Stimulated activated CD8-positive, alpha-beta memory T cell treated with anti-CD3 and anti-CD28 coated beads, Interleukin-12 subunit alpha, Interleukin-12 subunit beta, amount 100 ng/mL, for 24 hours (primary cell): ENCODE measurements around the gene TAPT1.

Source experiments
- DNase-seq: peaks from one replicate; pipeline ENCODE4 v3.0.0-alpha.2; 2020; ENCODE audit errors: extremely low read depth

TAPT1 gene

DNA sequence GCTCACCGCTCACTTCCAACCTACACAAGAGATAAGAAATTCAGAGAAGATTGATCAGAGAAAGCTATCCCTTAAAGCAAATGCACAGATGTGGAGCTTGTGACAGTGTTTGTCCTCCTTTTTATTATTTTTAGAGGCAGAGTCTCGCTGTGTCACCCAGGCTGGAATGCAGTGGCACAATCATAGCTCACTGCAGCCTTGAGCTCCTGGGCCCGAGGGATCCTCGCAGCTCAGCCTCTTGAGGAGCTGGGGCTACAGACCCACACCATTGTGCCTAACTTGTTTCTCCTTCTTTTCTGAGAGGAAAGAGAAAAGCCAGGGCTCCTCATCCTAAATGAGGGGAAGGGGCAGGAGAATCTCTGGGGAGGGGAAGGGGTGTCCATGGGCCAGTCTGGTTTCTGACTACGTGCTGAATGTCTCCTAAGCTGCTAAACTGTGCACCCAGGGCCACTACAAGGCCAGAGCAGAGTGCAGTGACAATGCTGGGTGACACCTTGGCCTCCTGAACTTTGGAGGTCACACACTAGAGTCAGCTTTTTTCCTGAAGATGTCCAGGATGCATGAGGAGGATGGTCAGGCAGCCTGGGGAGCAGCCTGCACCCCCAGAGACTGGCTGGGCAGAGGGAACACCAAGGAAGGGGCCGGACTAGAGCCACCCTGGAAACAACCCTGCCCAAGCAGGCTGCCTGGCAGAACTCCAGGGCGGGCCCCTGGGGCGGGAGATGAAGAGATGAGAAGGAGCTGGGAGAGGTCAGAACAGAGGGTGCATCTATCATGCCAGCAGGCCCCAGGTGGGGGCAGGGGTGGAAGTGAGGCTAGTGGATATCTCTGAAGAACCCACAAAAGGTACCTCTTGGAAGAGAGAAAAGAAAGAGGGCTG, 87.0 kb downstream of the TAPT1 start:
- no peak for DNase-seq

DNA sequence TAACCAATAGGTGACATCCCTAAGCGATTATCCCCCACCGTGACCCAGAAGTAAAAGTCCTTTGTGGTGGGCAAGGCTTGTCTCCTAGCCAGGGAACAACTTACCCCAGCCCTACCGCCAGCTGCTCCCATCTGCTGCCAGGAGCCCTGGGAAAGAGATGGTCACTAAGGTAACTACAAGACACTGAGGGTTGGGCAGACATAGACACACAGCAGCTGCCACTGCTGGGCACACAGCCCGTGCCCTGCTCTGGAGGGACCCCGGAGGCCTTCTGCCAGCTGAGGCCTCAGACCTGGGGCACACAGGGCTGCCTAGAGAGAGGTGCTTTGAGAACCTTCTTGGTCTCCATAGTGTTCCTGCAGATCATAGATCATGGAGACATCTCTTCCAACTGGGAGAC, 89.4 kb downstream of the TAPT1 start:
- DNase-seq = no peak

- no peak for DNase-seq
These were observed 90.0 kb downstream of the TAPT1 start for GRCh38 chr4:16136311-16136710.

GRCh38 chr4:16133406-16133805, 92.9 kb downstream of the TAPT1 start:
- no peak for DNase-seq

DNA sequence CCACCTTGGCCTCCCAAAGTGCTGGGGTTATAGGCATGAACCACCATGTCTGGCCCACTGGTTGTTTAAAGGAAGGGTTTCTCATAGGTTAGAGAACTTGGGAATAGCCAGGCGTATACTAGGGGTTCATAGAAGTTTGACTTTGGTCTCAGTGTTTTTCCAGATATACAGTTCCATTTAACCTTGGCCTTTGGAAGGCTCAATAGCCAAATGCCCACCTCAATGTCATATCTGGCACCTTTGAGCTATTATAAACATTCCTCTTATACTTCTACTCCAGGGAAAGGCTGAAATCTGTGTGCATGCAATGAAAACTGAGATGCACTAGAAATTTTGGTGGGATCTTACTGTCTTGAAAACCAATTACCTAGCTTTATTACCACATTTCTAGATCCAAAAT, 95.0 kb downstream of the TAPT1 start:
- no peak for DNase-seq

DNA sequence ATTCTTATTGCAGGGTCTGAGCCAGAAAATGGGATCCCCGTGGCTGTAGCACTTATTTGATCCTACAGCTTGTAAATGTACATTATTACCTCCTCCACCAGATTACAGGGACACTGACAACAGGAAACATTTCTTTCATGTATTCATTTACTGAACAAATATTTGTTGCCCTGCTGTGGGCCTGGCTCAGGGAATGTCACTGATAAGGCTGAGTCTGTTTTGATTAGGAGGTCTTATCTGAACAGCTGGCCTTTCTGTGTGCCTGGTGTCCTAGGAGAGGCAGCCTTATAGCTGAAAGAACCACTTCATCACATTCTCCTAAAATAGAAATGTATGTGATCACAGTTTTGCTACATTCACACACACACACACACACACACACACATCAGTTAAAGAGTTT, 96.9 kb downstream of the TAPT1 start:
- no peak for DNase-seq

GRCh38 chr4:16126714-16127113, 99.6 kb downstream of the TAPT1 start:
- no peak for DNase-seq

GRCh38 chr4:16125571-16126445, 100.5 kb downstream of the TAPT1 start:
- DNase-seq = no peak

- no peak for DNase-seq
These were observed 102.0 kb downstream of the TAPT1 start for GRCh38 chr4:16124232-16124631.

DNA sequence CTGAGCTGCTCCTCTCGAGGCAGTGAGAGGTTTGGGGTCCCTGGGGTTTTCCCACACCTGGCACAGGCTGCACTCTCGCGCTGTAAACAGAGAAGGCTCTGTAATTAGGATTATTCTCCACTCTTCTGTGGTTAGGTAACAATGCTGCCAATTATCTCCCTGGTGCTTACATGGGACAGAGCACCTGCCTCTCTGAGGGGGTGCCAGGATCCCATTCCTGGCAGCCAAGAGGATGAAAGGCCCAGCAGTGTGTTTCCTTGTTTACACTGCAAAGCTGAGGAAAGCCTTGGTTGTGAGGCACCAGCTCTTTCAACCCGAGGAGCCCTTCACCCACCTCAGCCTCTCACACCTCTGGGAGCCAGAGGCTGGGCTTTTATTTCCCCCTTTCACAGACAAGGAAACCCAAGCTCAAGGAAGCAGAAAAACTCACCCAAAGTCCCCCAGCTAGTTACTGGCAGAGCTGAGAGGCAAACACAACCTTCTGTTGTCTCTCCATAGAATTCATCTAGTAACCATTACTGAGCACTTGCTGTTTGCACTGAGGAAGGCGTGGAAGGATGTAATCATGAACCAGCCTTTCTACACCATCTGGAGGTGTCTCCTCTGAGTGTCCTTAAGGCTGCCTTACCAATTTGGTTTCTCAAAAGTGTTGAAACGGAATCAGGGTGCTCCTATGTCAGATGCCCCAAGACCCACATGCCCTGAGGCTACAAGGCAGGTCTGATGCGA, 102.8 kb downstream of the TAPT1 start:
- no peak for DNase-seq

GRCh38 chr4:16122784-16123183, 103.5 kb downstream of the TAPT1 start:
- no peak for DNase-seq

GRCh38 chr4:16122308-16122711, 104.0 kb downstream of the TAPT1 start:
- DNase-seq = no peak

GRCh38 chr4:16120720-16121119, 105.6 kb downstream of the TAPT1 start:
- DNase-seq = no peak

GRCh38 chr4:16119981-16120380, 106.3 kb downstream of the TAPT1 start:
- no peak for DNase-seq

GRCh38 chr4:16118090-16118489, 108.2 kb downstream of the TAPT1 start:
- DNase-seq = no peak

- no peak for DNase-seq
These were observed 109.1 kb downstream of the TAPT1 start for GRCh38 chr4:16117164-16117563.

GRCh38 chr4:16116493-16116990, 109.7 kb downstream of the TAPT1 start:
- no peak for DNase-seq

DNA sequence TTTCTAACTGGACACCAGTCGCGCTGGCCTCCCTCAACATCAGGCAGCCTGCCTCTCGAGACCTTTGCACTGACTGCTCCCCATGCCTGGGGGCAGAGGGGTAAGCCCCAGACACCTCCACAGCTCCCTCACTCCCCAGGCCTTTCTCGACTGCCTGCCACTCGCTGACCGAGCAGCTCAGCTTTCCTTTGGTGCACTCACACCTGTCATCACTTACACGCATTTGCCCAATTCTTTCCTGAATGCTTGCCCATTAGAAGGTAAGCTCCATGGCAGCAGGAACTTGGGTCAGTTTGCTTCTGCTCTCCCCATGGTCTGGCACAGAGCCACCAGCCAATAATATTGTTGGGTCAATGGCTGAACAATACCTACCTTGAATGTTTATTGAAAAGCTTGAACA, 110.3 kb downstream of the TAPT1 start:
- DNase-seq = no peak

- no peak for DNase-seq
These were observed 111.7 kb downstream of the TAPT1 start for GRCh38 chr4:16114546-16114945.

DNA sequence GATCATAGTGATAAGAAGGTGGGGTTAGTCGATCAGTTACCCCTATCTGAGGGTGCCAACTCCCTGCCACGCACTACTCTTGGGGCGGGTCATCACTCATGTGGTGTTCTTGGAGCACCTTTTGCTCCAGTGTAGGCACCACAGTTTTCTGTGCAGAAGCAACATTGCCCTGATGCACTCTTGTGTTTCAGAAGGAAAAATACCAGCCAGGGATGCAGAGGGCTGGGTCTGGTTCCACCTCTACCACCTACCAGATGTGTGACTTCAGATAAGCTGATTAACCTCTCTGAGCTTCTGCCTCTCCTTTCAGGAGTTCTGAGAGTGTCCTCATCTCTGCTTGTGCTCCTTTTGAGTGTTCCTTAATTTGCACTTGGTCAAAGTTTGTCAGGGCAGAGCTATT, 112.5 kb downstream of the TAPT1 start:
- no peak for DNase-seq

GRCh38 chr4:16111533-16111932, 114.7 kb downstream of the TAPT1 start:
- DNase-seq = no peak

DNA sequence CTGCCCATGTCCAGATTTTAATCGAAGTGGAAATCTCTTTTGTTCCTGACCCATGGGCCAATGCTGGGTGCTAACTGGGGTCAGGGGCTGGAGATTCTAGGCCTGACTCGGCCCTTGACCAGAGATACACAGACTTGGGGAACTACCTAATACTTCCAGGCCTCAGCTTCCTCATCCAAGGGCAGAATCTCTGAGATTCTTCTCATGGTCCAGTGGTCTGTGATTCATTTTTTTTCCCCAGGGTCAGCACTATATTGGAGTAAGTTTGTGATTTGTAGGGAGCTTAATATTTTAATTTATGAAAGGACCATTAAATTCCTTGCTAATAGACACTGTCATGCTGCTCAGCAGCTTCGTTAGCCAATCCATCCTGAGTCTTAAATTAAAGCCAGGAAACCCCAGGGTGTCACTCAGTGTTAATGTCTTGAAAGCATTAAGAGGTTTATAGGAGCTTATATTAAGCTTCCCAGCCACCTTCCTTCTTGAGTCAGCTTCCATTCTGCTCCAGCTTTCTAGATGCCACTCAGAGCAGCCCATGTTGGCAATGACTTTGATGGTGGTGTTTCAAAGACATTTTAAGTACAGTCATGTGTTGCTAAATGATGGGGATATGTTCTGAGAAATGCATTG, 115.5 kb downstream of the TAPT1 start:
- no peak for DNase-seq
